ENCODE measurements around the gene TARBP2.
A peak's percentile ranks its signal among the peaks of the same experiment; 100 is the strongest.

TARBP2 gene

GRCh38 chr12:53500776-53501614 is at the start of gene TARBP2:
TARBP2 (plus strand) TSS chr12:53501283; CDS start chr12:53501409, 126 bp downstream.
- Mint-ChIP-seq H3K36me3 (ENCODE audit: low read depth) (peaks cover 12% of the 10 kb centered on the region), H3K4me1 (ENCODE audit: low read depth) (peaks cover 39% of the 10 kb centered on the region), H3K9me3 (no peaks in the 10 kb centered on the region), H3K27ac (peak within 1 kb of the TSS; percentile 89), H3K27me3 (no peaks in the 10 kb centered on the region), H3K4me3 (peak within 1 kb of the TSS; percentile 89)

GRCh38 chr12:53451661-53452158 is 49.4 kb upstream of the TARBP2 start, which contains the start of gene PCBP2:
PCBP2 (plus strand) TSS chr12:53452102; CDS start chr12:53454801, 2,699 bp downstream.
- Mint-ChIP-seq H3K4me3 (peak within 1 kb of the TSS; percentile 94), H3K36me3 (ENCODE audit: low read depth) (peaks cover 58% of the 10 kb centered on the region), H3K27me3 (no peaks in the 10 kb centered on the region)

GRCh38 chr12:53452159-53453077 is 48.7 kb upstream of the TARBP2 start:
- H3K4me3 Mint-ChIP-seq: peak overlapping the region; percentile 94
- H3K9me3 Mint-ChIP-seq: no peaks in the 10 kb centered on the region

More at GRCh38 chr12:53451661-53452158, 49.4 kb upstream of the TARBP2 start, which contains the start of gene PCBP2:
- Mint-ChIP-seq H3K9me3 (no peaks in the 10 kb centered on the region), H3K4me1 (ENCODE audit: low read depth) (peaks cover 46% of the 10 kb centered on the region), H3K27ac (peak within 1 kb of the TSS; percentile 99)

GRCh38 chr12:53453953-53454640 is 47.0 kb upstream of the TARBP2 start:
- Mint-ChIP-seq H3K27me3 (no peaks in the 10 kb centered on the region), H3K4me3 (peak overlapping the region; percentile 94), H3K36me3 (ENCODE audit: low read depth) (peaks cover 67% of the 10 kb centered on the region), H3K9me3 (no peaks in the 10 kb centered on the region), H3K27ac (peak overlapping the region; percentile 99), H3K4me1 (ENCODE audit: low read depth) (peaks cover 54% of the 10 kb centered on the region)

More at GRCh38 chr12:53452159-53453077, 48.7 kb upstream of the TARBP2 start:
- Mint-ChIP-seq H3K4me1 (ENCODE audit: low read depth) (peaks cover 47% of the 10 kb centered on the region), H3K27ac (peak overlapping the region; percentile 99), H3K36me3 (ENCODE audit: low read depth) (peaks cover 61% of the 10 kb centered on the region), H3K27me3 (no peaks in the 10 kb centered on the region)

GRCh38 chr12:53454707-53455106 is 46.4 kb upstream of the TARBP2 start:
- peaks cover 58% of the 10 kb centered on the region for H3K4me1 Mint-ChIP-seq (ENCODE audit: low read depth)
- peak overlapping the region; percentile 99 for H3K27ac Mint-ChIP-seq
- peak overlapping the region; percentile 94 for H3K4me3 Mint-ChIP-seq
- no peaks in the 10 kb centered on the region for H3K9me3 Mint-ChIP-seq
- peaks cover 73% of the 10 kb centered on the region for H3K36me3 Mint-ChIP-seq (ENCODE audit: low read depth)
- H3K27me3 Mint-ChIP-seq: no peaks in the 10 kb centered on the region

GRCh38 chr12:53456654-53457366 is 44.3 kb upstream of the TARBP2 start:
- peaks cover 90% of the 10 kb centered on the region for H3K36me3 Mint-ChIP-seq (ENCODE audit: low read depth)
- H3K27ac Mint-ChIP-seq: peak overlapping the region; percentile 45
- H3K9me3 Mint-ChIP-seq: no peaks in the 10 kb centered on the region
- H3K4me3 Mint-ChIP-seq: no peak overlapping the region
- H3K27me3 Mint-ChIP-seq: no peaks in the 10 kb centered on the region
- peaks cover 69% of the 10 kb centered on the region for H3K4me1 Mint-ChIP-seq (ENCODE audit: low read depth)

GRCh38 chr12:53459097-53459496 is 42.0 kb upstream of the TARBP2 start:
- Mint-ChIP-seq H3K36me3 (ENCODE audit: low read depth) (peaks cover 97% of the 10 kb centered on the region), H3K4me1 (ENCODE audit: low read depth) (peaks cover 69% of the 10 kb centered on the region), H3K27ac (peak overlapping the region; percentile 37), H3K9me3 (no peaks in the 10 kb centered on the region), H3K4me3 (no peak overlapping the region), H3K27me3 (no peaks in the 10 kb centered on the region)

GRCh38 chr12:53461059-53461458 is 40.0 kb upstream of the TARBP2 start:
- Mint-ChIP-seq H3K9me3 (no peaks in the 10 kb centered on the region), H3K36me3 (ENCODE audit: low read depth) (peaks cover 96% of the 10 kb centered on the region), H3K4me1 (ENCODE audit: low read depth) (peaks cover 54% of the 10 kb centered on the region), H3K27me3 (no peaks in the 10 kb centered on the region), H3K4me3 (peak overlapping the region; percentile 28), H3K27ac (peak overlapping the region; percentile 78)

- Mint-ChIP-seq H3K27me3 (no peaks in the 10 kb centered on the region), H3K36me3 (ENCODE audit: low read depth) (peaks cover 98% of the 10 kb centered on the region), H3K4me3 (no peak overlapping the region), H3K9me3 (no peaks in the 10 kb centered on the region), H3K27ac (no peak overlapping the region), H3K4me1 (ENCODE audit: low read depth) (peaks cover 58% of the 10 kb centered on the region)
Measured at GRCh38 chr12:53461591-53461990, 39.5 kb upstream of the TARBP2 start.

GRCh38 chr12:53462935-53463334 is 38.1 kb upstream of the TARBP2 start:
- no peak overlapping the region for H3K4me3 Mint-ChIP-seq
- no peaks in the 10 kb centered on the region for H3K9me3 Mint-ChIP-seq
- peaks cover 59% of the 10 kb centered on the region for H3K4me1 Mint-ChIP-seq (ENCODE audit: low read depth)
- peaks cover 98% of the 10 kb centered on the region for H3K36me3 Mint-ChIP-seq (ENCODE audit: low read depth)
- no peaks in the 10 kb centered on the region for H3K27me3 Mint-ChIP-seq
- H3K27ac Mint-ChIP-seq: peak overlapping the region; percentile 76

- Mint-ChIP-seq H3K9me3 (no peaks in the 10 kb centered on the region), H3K36me3 (ENCODE audit: low read depth) (peaks cover 98% of the 10 kb centered on the region), H3K4me1 (ENCODE audit: low read depth) (peaks cover 55% of the 10 kb centered on the region), H3K4me3 (no peak overlapping the region), H3K27me3 (no peaks in the 10 kb centered on the region), H3K27ac (no peak overlapping the region)
Measured at GRCh38 chr12:53463802-53464560, 37.1 kb upstream of the TARBP2 start.

- Mint-ChIP-seq H3K4me3 (no peak overlapping the region), H3K36me3 (ENCODE audit: low read depth) (peaks cover 90% of the 10 kb centered on the region), H3K9me3 (no peaks in the 10 kb centered on the region), H3K27me3 (no peaks in the 10 kb centered on the region), H3K27ac (peak overlapping the region; percentile 9), H3K4me1 (ENCODE audit: low read depth) (peaks cover 49% of the 10 kb centered on the region)
Measured at GRCh38 chr12:53464685-53465418, 36.2 kb upstream of the TARBP2 start.

- Mint-ChIP-seq H3K9me3 (no peaks in the 10 kb centered on the region), H3K36me3 (ENCODE audit: low read depth) (peaks cover 86% of the 10 kb centered on the region), H3K27ac (peak overlapping the region; percentile 72), H3K4me3 (no peak overlapping the region), H3K4me1 (ENCODE audit: low read depth) (peaks cover 45% of the 10 kb centered on the region), H3K27me3 (no peaks in the 10 kb centered on the region)
Measured at GRCh38 chr12:53465679-53466078, 35.4 kb upstream of the TARBP2 start.
